Heart left ventricle (tissue), 13 donors: Measurements from ENCODE around the gene MED15.

Experiments used
- CTCF ChIP-seq, 12 donors: fragments of 200-600 bp; sonication (generic) in 4 of 12; IDR thresholded peaks; one replicate each; pipeline versions ENCODE4 v1.5.0 to v1.8.0; 2018 to 2022; ENCODE audit warnings: antibody characterized with exemption in 12 of 12, mild to moderate bottlenecking in 5 of 12
- POLR2A ChIP-seq, 2 donors: fragments of 450-650 bp; IDR thresholded peaks; one replicate each; pipeline ENCODE4 v1.6.1; 2017; ENCODE audit warnings: antibody characterized with exemption in 2 of 2, mild to moderate bottlenecking in 2 of 2, moderate library complexity in 2 of 2
- donor health status: ischemic (EF 13 %, LVEDD 7.1; RV severe dilation, severe dysfunction).
- donor health status: DM: no; HTN: yes; CAD: no.
- donor health status: DM: no; HTN: no; CAD: no.
- donor health status: ischemic (EF 25% LVEDD 6.9; RV normal size, moderate dysfunction).
- donor health status: ischemic (EF 25% LVEDD 5.7; RV mildly dilated, moderate dysfunction).
- donor health status: ischemic (EF 35%, LVEDD 5.7; RV mildly dilated, moderate dysfunction).
- donor health status: nonischemic (EF 11% LVEDD 7.7; RV severe dilation, severe dysfunction).
- donor health status: DM: yes; HTN: yes; CAD: no.
- donor health status: PGD.
- donor health status: ischemic (EF 29% LVEDD 5.4; RV normal size, mild dysfunction).
- donor health status: nonischemic (EF 23%, LVEDD 6.1; RV moderate dilation, normal function).

- TF ChIP-seq CTCF (IDR thresholded peaks at IDR 0.05) (no peak), POLR2A (IDR thresholded peaks at IDR 0.05) (no peak)
Observed at GRCh38 chr22:20525048-20525447, 17.6 kb downstream of the MED15 start.
